ENCODE results near the gene GPD1L. TPM values are rescaled to one million over a fixed set of nuclear protein-coding genes. Genes with fewer than 3 reads are reported as not detected.

GPD1L gene
- total RNA-seq, 4 donors from 2014 or later: 80.8 to 168 (median 91.3) TPM

DNA sequence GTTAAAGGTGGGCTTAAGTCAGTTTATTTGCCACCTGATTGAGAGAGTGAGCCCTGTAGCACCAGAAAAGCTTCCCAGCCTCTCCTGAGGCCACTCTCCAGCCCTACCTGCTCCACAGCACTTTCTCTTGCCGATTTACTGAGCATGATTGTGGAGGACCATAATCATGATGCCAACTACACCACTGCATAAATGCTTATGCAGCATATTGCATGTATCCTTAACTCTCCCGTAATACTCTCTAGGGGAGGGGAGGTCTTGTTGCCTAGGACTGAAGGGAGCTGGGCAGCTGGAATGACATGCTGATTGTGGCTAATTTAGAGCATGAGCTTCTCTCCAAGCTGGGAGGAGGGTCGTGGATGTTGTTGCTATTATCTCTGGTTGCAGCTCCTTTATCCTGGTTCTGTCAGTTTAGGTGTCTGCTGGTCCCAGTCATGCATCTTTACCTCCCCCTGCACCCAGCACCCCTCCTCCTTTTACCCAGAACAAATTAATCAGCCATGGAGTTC is 54.3 kb downstream of the GPD1L start:
- Histone ChIP-seq H3K4me1 (no peaks in the 10 kb centered on the region), H3K9me3 (no peaks in the 10 kb centered on the region), H3K4me3 (no peak overlapping the region), H3K36me3 (peaks cover 0 to 53% of the 10 kb centered on the region in 2 donors), H3K27me3 (no peaks in the 10 kb centered on the region), H3K27ac (no peak overlapping the region)
- DNase-seq: no peak
- intact Hi-C loops (cut with DNase I; ENCODE audit: low total_unique reads): no loop called here
- in situ Hi-C loops (cut with MboI; ENCODE audit: low sequenced_read_pairs in 4 of 4): no loop called here
- ATAC-seq: no peak
- no peak for TF ChIP-seq POLR2A (IDR thresholded peaks at IDR 0.05)
- TF ChIP-seq, protein P1, sequence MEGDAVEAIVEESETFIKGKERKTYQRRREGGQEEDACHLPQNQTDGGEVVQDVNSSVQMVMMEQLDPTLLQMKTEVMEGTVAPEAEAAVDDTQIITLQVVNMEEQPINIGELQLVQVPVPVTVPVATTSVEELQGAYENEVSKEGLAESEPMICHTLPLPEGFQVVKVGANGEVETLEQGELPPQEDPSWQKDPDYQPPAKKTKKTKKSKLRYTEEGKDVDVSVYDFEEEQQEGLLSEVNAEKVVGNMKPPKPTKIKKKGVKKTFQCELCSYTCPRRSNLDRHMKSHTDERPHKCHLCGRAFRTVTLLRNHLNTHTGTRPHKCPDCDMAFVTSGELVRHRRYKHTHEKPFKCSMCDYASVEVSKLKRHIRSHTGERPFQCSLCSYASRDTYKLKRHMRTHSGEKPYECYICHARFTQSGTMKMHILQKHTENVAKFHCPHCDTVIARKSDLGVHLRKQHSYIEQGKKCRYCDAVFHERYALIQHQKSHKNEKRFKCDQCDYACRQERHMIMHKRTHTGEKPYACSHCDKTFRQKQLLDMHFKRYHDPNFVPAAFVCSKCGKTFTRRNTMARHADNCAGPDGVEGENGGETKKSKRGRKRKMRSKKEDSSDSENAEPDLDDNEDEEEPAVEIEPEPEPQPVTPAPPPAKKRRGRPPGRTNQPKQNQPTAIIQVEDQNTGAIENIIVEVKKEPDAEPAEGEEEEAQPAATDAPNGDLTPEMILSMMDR (IDR thresholded peaks at IDR 0.05 in 4 of 5, conservative IDR thresholded peaks at IDR 0.05 in 1 of 5): no peak

DNA sequence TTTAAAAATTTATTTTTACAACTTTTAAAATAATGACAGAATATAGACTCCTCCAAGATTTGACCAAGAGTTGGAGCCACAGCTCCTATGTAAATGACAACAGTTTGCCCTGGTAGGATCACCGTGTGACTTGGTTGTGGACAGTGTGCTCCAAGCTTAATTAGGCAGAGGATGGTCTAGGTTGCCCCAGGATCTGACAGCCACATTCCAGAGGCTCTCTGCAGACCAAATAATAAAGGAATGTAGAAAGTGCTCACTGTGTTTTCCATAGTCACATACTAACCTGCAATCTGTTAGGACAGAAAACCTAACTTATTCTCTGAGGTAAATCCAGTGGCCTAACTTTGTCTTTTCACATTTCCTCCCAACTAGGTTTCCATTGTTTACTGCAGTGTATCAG is 59.0 kb downstream of the GPD1L start:
- no peaks in the 10 kb centered on the region for H3K4me1 ChIP-seq
- intact Hi-C loops (cut with DNase I; ENCODE audit: low total_unique reads) (no loop called here), in situ Hi-C loops (cut with MboI; ENCODE audit: low sequenced_read_pairs in 4 of 4) (no loop called here)
- H3K4me3 ChIP-seq: no peak overlapping the region
- ATAC-seq (no peak), DNase-seq (no peak)
- no peak overlapping the region for H3K27ac ChIP-seq
- H3K27me3 ChIP-seq: no peaks in the 10 kb centered on the region
- TF ChIP-seq POLR2A (IDR thresholded peaks at IDR 0.05): no peak
- TF ChIP-seq, protein P1 (IDR thresholded peaks at IDR 0.05 in 4 of 5, conservative IDR thresholded peaks at IDR 0.05 in 1 of 5): no peak
- H3K9me3 ChIP-seq: no peaks in the 10 kb centered on the region
- H3K36me3 ChIP-seq: peaks cover 0 to 65% of the 10 kb centered on the region in 2 donors

DNA sequence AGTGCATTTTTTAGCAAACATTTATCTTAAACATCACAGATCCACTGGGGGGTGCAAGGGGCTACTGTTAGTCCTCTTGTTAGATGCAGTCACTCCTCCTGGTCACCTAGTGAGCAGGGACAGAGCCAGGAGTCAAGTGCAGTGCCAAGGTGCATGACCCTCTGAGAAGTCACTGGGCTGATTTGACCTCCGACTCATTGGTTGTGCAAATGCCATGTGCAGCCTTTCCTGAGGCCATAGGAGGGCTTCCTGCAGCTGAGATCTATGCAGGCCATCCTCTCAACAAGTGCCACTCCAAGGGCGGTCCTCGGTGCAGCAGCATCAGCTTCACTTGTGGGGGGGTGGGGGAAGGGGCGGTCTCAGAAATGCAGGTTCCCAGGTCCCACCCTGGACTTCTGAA is 60.2 kb downstream of the GPD1L start:
- no peak overlapping the region for H3K27ac ChIP-seq
- H3K9me3 ChIP-seq: no peaks in the 10 kb centered on the region
- TF ChIP-seq, protein P1 (IDR thresholded peaks at IDR 0.05 in 4 of 5, conservative IDR thresholded peaks at IDR 0.05 in 1 of 5): no peak
- no peak for TF ChIP-seq POLR2A (IDR thresholded peaks at IDR 0.05)
- ATAC-seq: no peak
- in situ Hi-C loops (cut with MboI; ENCODE audit: low sequenced_read_pairs in 4 of 4) (no loop called here), intact Hi-C loops (cut with DNase I; ENCODE audit: low total_unique reads) (no loop called here)
- H3K36me3 ChIP-seq: peaks cover 0 to 62% of the 10 kb centered on the region in 2 donors
- DNase-seq: no peak
- H3K27me3 ChIP-seq: no peaks in the 10 kb centered on the region
- H3K4me1 ChIP-seq: no peaks in the 10 kb centered on the region
- H3K4me3 ChIP-seq: no peak overlapping the region

DNA sequence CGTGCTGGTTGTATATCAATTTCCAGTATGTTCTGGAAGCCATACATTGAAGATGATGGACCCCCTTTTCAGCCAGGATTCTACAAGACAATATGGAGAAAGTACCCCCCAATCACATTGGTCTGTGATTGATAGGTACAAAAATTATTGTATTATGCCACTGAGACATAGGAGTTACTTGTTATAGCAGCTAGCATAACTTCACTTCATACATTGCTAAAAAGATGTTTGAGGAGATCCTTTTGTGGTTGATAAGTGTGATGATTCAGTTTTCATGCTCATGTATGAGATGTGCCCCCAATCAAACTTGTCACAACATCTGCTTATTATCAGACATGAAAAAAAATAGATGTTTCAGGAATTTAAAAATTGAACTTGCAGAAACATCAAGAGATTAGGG is 66.0 kb downstream of the GPD1L start:
- Histone ChIP-seq H3K9me3 (no peaks in the 10 kb centered on the region), H3K4me3 (no peak overlapping the region), H3K36me3 (peaks cover 0 to 17% of the 10 kb centered on the region in 2 donors), H3K27ac (no peak overlapping the region), H3K27me3 (no peaks in the 10 kb centered on the region), H3K4me1 (no peaks in the 10 kb centered on the region)
- in situ Hi-C loops (cut with MboI; ENCODE audit: low sequenced_read_pairs in 4 of 4) (no loop called here), intact Hi-C loops (cut with DNase I; ENCODE audit: low total_unique reads) (loop anchor here (10.0 kb wide), 3 partner anchors 122 to 292 kb away; no protein-coding TSS in a partner anchor)
- no peak for ATAC-seq
- no peak for TF ChIP-seq POLR2A (IDR thresholded peaks at IDR 0.05)
- TF ChIP-seq, protein P1 (IDR thresholded peaks at IDR 0.05 in 4 of 5, conservative IDR thresholded peaks at IDR 0.05 in 1 of 5): no peak
- DNase-seq: no peak

Data from gastrocnemius medialis (tissue), 4 donors.